Measurements from ENCODE around the gene SP4. TPM values are rescaled to one million over a fixed set of nuclear protein-coding genes. Genes with fewer than 3 reads are reported as not detected.

The SP4 gene
- total RNA-seq, 1 donor = 17.0 TPM

- TF ChIP-seq CTCF (IDR thresholded peaks at IDR 0.05; ENCODE audit: insufficient read depth, low read length) = no peak
Observed at GRCh38 chr7:21430575-21430954, 2.7 kb downstream of the SP4 start.

GRCh38 chr7:21443149-21443841, 15.4 kb downstream of the SP4 start:
- no peak for TF ChIP-seq CTCF (IDR thresholded peaks at IDR 0.05; ENCODE audit: insufficient read depth, low read length)
- H3K4me3 ChIP-seq (ENCODE audit: low read depth, low read length) = no peak overlapping the region

More at GRCh38 chr7:21430575-21430954, 2.7 kb downstream of the SP4 start:
- no peak overlapping the region for H3K4me3 ChIP-seq (ENCODE audit: low read depth, low read length)
- DNase-seq (ENCODE audit: low read depth) = no peak

GRCh38 chr7:21448974-21449373, 21.1 kb downstream of the SP4 start:
- TF ChIP-seq CTCF (IDR thresholded peaks at IDR 0.05; ENCODE audit: insufficient read depth, low read length) = no peak
- H3K4me3 ChIP-seq (ENCODE audit: low read depth, low read length) = no peak overlapping the region
- DNase-seq (ENCODE audit: low read depth) = no peak

More at GRCh38 chr7:21443149-21443841, 15.4 kb downstream of the SP4 start:
- DNase-seq (ENCODE audit: low read depth) = no peak

GRCh38 chr7:21450076-21450475, 22.2 kb downstream of the SP4 start:
- H3K4me3 ChIP-seq (ENCODE audit: low read depth, low read length) = no peak overlapping the region
- no peak for TF ChIP-seq CTCF (IDR thresholded peaks at IDR 0.05; ENCODE audit: insufficient read depth, low read length)
- DNase-seq (ENCODE audit: low read depth) = no peak

GRCh38 chr7:21450941-21451340, 23.1 kb downstream of the SP4 start:
- TF ChIP-seq CTCF (IDR thresholded peaks at IDR 0.05; ENCODE audit: insufficient read depth, low read length) = no peak
- DNase-seq (ENCODE audit: low read depth) = no peak

GRCh38 chr7:21454182-21454581, 26.3 kb downstream of the SP4 start:
- DNase-seq (ENCODE audit: low read depth) = no peak
- no peak for TF ChIP-seq CTCF (IDR thresholded peaks at IDR 0.05; ENCODE audit: insufficient read depth, low read length)
- H3K4me3 ChIP-seq (ENCODE audit: low read depth, low read length) = no peak overlapping the region

More at GRCh38 chr7:21450941-21451340, 23.1 kb downstream of the SP4 start:
- H3K4me3 ChIP-seq (ENCODE audit: low read depth, low read length) = no peak overlapping the region

GRCh38 chr7:21454906-21455305, 27.0 kb downstream of the SP4 start:
- DNase-seq (ENCODE audit: low read depth) = no peak
- no peak overlapping the region for H3K4me3 ChIP-seq (ENCODE audit: low read depth, low read length)
- no peak for TF ChIP-seq CTCF (IDR thresholded peaks at IDR 0.05; ENCODE audit: insufficient read depth, low read length)

All from fibroblast of the aortic adventitia (primary cell).